ENCODE results near the gene SEMA4D.

SEMA4D gene

DNA sequence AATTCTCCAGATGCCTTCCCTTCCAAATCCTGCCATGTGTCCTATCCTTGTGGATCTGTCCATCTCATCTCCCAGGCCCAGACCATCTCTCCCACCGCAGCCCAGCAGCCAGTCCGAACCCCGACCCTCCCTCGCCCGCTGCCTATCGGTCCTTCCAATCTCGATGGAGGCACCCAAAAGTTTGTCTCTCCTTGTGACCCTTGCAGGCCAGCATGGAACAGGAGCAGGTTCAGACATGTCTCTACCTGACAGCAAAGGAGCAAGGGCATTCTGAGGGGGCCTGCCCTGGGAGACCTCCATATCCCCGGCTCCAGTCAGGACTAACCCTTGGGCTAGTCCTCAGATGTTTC is 51.0 kb downstream of the SEMA4D start:
- DNase-seq (ENCODE audit: low read depth in 1 of 2, low spot score in 1 of 2): no peak

DNA sequence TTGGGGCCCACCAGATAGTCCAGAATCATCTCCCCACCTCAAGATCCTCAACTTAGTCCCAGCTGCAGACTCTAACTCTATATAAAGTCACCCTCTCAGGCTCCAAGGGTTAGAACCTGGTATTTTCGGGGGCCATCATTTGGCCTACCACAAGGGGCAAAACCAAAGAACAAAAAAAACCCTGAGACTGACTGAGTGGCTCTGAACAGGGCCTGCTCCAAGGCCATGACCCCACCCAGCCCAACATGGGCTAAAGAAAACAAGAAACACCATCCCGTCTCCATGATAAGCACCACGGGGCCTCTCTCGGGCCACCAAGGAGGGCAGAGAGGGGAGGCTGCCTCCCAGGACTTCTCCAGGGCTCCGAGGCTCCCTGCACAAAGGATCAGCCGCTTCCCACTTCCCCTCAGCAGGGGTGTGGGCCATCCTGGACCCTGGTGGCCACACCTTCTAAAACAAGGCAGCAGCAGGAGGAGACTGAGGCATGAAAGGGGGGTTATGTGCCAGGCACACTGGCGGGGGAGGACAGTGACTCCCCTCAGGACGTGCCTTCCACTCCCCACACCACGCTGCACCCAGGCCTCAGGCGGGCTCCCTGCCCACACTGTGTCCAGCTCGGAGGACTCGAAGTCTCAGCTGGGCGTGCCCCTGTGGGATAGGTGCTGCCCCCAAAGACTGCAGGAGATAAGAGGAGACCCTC is 51.5 kb downstream of the SEMA4D start:
- no peak for DNase-seq (ENCODE audit: low read depth in 1 of 2, low spot score in 1 of 2)

DNA sequence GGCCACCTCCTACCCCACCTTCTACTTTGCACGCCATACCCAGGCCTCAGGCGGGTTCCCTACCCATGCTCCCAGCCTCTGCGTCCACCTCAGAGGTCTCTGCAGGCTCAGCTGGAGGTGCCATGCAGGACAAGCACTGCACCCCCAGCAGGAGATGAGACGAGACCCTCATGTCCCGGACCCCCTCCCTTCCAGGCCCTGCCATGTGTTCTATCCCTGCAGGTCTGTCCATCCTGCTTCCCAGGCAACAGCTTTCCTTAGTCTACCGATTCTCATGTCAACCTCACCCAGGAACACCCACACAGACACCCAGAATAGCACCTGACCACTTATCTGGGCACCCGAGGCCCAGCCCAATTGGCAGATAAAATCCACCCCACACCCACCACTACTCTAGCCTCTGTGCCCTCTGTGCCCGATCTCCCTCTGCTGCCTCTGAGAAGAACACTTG is 52.1 kb downstream of the SEMA4D start:
- DNase-seq (ENCODE audit: low read depth in 1 of 2, low spot score in 1 of 2): no peak

DNA sequence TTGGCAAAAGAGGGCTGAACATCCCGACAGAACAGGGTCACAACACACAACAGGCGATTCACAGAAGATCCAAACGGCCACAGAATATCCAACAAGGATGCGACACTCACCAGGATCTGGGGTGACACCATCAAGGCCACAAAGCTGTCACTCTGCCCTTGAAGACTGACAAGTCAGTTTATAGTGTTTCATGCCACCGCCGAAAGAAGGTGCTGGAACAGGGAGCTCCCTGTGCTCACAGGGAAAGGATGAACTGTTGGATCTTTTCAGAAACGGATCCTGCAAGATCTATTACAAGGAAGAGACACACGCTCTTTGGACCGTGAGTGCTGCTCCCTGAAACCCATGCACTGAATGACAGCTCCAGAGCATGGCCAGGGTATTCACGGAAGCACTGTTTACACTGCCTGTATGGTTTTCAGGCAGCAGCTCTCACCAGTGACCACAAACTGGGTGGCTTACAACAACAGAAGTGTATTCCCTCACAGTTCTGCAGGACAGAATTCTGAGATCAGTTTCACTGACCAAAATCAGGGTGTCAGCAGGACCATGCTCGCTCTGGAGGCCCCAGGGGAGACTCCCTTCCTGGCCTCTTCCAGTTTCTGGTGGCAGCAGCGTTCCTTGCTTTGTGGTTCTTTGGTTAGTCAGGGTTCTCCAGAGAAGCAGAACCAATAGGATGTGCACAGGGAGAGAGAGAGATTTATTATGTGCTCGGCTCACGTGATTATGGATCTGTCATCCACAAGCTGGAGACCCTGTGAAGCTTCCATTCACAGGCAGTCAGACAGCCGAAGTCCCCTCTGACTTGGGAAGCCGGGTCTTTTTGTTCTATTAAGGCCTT is 52.8 kb downstream of the SEMA4D start:
- DNase-seq (ENCODE audit: low read depth in 1 of 2, low spot score in 1 of 2): no peak

DNA sequence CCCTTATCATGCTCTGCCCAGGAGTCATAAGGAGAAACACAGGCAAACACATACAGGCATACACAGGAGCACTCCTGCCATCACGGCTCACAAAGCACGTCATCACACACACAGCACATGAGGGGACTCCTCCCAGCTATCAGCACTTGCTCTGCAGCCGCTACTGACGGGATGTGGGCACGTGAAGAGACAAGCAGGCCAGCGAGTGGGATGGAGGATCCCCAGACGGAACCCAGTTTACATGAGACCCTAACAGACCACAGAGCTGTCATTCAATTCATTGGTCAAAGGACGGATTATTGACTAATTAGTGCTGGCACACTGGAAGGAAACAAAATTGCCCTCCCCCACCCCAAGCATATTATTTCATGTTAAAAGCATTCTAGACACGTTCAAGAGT is 53.6 kb downstream of the SEMA4D start:
- DNase-seq (ENCODE audit: low read depth in 1 of 2, low spot score in 1 of 2): peak; percentile 33 to 37

DNA sequence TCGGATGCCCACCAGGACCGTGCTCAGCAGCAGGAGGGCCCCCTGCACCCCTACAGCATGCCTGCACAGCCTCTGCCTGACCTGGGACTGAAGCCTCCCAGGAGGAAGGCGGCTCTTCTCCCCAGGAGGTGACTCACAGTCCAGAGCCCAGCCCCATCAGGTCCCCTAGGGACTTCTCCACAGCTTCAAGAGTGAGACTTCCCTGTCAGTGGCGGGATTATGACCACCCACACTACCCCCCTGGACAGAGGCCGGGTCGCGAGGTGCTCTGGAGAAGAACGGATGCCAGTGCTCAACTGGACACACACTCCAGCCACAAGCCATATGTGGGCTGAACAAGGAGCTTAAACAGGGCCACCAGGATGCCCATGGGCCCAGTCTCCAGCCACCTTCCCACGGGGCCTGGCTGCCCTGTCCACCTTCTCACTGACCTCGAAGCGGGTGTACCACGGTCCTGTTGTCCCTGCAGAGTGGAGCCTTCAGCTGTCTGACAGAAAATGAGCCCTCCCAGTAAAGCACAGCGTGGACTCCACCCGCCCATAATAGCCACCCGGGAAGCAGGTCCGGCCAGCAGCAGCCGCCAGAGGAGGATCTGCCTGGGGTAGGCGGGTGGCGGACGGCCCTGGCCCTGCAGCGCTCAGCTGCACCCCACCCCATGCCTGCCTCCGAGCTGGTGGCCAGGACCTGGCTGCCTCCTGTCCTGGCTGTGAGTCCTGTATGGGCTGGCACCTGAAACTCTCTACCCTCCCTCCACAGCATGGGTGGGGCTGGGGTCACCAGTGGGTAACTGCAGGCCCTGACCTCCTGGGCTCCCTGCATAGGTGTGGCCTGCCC is 54.7 kb downstream of the SEMA4D start:
- DNase-seq (ENCODE audit: low read depth in 1 of 2, low spot score in 1 of 2): no peak

DNA sequence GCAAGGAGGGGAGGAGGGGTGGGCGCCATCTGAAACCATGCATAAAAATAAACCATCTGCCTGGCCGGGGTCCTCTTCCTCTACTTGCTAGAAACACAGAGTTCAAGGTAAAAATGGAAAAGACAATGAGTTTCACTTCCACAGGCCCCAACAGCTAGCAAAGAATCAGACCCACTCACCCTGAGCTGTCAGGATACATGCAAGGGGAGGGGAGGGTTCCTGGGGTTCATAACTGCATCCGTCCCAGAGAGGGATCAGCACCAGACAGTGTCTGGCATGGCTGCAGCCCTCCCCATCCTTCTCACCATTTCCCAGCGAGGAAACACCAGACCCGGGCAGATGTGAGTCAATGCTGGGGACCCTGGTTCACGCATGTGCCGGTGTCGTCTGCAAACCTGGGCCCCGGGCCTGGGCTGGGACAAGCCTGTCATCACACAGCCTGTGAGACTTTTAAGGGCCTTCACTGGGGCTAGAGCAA is 55.4 kb downstream of the SEMA4D start:
- no peak for DNase-seq (ENCODE audit: low read depth in 1 of 2, low spot score in 1 of 2)

DNA sequence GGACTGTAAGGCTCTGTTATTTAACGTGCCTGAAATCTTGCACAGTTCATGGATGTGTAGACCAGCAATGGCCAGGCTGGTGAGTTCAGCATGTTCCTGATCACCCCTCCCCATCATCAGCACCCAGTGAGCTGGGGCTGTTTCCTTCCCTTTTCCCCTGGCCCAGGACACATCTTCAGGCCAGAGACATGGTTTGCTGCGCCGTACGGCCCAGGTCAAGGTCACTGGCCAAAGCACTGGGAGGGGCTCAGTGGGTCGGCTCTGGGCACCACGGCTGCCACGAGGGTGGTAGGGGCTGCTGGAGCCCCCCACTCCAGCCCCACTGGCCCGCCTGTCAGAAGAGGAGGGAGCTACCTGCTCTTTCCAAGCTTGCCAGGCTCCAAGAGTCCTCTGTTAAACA is 55.9 kb downstream of the SEMA4D start:
- DNase-seq (ENCODE audit: low read depth in 1 of 2, low spot score in 1 of 2): no peak

DNA sequence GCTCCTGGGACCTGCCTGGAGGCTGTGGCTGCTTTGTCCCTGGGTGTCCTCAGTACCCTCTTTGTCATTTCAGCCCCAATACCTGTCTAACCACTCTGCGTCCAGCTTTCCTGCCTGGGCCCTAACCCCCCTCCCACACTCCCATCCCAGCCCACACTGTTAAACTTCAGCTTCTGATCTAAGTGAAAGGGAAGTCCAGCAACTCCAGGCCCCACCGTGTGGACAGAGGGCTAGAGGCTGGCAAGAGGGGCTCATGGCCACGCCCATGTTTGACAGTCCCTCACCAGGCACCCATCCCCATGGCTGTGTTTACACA is 56.3 kb downstream of the SEMA4D start:
- no peak for DNase-seq (ENCODE audit: low read depth in 1 of 2, low spot score in 1 of 2)

DNA sequence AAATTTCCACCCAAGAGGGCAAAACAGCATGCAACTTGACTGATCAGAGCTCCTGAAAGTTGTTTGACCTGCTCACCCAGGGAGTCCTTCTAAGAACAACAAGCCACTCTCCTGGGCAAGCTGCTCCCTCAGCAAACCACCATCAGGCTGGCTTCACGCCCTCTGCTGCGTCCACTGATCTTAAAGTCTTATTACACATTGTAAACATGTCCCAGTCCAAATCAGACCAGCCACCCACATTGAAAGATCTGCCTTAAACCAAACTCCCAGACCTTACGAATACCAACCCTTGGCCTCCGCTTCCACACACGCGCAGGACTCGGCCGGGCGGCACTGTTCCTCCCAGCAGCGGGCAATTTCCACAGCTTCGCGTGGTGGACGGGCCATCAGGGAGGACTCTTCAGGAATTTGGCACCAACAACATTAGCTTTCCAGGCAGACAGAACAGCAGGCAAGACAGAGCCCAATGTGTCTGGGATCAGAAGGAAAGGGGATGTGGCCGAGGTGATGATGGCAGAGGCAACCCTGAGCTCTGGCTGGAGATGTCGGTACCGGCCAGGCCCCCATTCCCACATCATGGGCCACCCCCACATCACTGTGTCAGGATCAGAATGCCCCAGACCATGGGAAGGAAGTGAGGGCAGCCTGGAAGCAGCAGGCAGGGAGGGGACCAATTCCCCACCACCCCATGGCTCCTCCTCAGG is 56.8 kb downstream of the SEMA4D start:
- DNase-seq (ENCODE audit: low read depth in 1 of 2, low spot score in 1 of 2): no peak

DNA sequence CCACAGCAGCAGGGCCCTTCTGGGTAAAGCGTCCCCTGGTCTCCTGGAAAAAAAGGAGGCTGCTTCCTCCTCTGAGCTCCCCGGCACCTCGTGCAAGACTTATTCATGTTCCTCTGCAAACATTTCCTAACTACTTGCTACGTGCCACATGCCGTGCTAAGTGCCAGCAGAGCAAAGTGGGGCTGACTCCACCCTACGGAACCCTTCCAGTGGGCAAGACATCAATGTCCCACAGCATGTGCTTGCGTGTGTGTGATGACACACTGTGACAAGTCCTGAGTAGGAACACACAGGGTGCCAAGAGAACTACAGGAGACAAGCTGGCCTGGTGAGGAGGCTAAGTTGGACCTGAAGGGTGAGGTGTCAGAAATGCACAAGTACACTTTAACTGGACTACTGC is 57.4 kb downstream of the SEMA4D start:
- DNase-seq (ENCODE audit: low read depth in 1 of 2, low spot score in 1 of 2): no peak

DNA sequence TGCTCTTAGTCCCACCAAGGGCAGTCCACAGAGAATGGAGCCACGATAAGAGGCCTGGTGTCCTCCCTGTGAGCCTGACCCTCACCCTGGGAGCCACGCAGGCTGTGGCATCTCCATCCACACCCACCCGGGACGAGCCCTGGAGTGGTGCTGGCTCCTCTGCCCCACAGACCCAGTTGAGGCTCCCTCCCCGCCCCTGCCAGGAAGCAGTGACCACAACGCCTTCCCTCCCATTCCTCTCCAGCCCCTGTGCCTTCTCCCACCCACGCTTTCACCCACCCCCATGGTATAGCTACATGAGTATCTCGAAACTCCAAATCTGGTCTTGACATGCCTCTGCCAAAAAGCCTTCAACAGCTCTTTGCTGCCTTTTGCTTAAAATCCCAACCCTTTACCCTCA is 57.9 kb downstream of the SEMA4D start:
- no peak for DNase-seq (ENCODE audit: low read depth in 1 of 2, low spot score in 1 of 2)

DNA sequence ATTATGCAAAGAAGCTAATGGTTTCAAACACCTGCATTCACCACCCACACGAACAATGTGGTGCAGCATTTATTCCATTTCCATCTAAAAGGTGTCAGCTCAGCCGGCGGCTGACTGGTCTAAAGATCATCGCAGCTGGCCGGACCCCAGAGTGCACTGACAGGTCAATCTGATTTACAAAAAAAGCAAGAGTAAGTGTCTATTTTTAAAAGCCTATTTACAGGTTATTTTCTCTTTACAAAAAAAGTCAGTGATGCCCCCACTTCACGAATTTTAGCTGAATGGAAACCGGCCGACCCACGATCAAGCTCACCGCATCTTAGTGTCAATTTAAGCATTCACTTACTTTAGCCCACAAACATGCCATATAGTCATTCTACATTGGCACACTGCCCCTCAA is 58.3 kb downstream of the SEMA4D start:
- DNase-seq (ENCODE audit: low read depth in 1 of 2, low spot score in 1 of 2): no peak

DNA sequence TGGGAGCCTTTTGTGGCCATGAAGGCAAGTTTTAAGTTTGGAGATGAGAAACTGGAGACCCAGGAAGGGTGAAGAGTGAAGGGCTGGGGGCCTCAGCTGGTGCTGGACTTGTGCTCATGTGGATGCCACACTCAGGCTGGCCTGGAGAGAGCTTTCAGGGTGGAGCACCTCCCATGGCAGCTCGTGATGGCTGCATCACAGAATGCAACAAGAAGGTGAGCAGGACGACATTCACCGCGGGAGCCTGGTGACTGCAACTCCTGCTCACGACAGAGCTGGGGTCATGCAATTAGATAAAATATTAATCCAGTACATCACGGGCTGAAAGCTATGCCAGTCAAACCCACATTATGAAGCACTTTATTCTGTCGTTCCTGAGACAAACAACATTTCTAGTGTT is 59.7 kb downstream of the SEMA4D start:
- DNase-seq (ENCODE audit: low read depth in 1 of 2, low spot score in 1 of 2): no peak

DNA sequence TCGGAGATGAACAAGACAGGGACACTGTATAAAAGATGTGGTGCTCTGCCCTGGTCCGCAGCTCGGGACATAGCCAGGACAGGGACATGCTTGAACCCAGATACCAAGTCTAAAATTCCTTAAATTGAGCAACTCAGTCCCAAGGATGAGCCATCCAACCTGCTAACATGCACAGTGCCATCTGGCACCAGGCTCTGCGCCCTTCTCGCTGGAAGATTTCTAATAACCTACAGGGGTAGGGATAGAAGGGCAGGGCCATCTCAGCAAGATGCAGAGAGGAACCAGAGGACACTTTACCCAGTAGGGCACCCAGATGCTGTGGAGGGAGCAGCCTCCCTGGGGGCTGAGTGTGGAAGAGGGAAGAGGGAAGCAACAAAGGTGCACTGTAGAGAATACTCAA is 60.1 kb downstream of the SEMA4D start:
- no peak for DNase-seq (ENCODE audit: low read depth in 1 of 2, low spot score in 1 of 2)

DNA sequence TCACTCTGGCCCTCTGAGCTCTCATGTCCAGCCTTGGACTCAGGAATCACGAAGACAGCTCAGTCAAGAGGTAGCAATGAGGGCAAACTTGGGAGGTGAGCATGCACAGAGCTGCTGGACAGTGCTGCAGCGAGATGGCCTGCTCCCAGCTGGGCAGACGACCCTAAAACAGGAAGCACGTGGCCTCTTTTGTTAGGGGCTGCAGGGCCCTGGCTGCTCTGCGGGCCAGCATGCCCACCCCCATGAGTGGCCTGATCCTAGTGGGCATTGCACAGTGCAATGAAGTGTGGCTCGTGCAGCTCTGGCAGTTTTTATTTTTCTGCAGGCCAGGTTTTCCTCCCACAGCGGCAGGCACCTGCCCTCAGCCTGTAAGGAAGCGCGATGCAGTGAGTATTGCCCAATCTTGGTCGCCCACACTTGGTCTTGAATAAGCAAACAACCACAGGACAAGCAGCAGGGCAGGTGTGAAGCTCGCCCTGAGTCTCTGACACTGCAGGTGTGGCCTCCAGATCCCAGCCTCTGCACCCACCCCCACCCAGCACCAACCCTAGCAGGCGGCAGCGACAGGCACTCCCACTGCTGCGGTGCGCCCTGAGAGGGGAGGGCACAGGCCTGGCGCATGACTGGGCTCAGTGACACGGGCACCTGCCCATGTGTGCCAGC is 60.8 kb downstream of the SEMA4D start:
- peak; percentile 49 to 50 for DNase-seq (ENCODE audit: low read depth in 1 of 2, low spot score in 1 of 2)

DNA sequence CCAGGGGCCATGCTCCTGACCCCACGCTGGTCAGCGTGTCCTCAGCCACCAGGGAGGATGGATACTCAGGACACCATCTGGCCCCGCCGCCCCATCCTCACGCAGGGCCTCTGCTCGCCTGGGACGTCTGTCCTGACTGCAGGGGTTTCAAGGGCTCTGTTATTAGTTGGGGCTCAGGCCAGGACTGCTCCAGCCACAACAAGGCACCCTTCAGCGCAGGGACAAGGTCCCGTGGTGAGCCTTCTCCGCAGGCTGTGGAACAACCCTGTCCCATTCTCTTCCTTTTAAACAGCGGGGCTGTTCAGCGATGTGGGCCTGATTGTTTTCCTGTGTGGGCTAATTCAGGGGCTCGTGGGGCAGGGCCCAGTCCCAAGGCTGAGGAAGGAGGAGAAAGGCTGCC is 61.6 kb downstream of the SEMA4D start:
- DNase-seq (ENCODE audit: low read depth in 1 of 2, low spot score in 1 of 2): no peak

DNA sequence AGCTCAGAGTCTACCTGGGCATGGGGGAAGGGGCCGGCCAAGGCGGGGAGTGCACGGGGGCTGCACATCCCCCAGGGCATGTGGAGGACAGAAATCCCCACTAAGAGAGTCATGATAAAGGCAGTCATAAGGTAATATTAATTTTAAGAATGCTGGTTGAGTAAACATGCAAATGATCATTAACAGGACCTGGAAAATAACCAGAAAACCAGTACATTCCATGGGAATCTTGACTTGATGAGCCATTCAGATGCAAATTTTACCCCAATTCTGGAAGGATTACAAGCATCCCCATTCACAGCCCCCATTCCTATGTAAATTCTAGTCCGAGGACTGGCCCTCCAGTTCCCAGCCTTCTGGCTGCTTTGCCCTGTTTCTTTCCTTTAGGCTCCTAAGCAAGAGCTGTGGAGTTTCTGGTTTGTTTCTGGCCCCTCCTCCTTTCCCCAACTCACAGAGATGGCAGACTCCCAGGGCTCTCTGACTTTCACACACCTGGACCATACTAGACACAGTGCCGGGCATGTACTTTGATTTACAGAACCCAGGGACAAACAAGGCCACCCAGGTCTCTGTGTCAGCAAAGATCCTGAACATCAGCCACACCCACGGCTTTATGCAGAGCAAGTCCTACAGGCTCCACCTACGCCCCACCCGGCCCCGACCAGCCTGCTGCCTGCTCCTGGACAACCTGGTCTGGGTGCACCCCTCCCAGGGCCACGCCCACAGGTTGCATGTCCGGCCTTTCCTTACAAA is 62.7 kb downstream of the SEMA4D start:
- no peak for DNase-seq (ENCODE audit: low read depth in 1 of 2, low spot score in 1 of 2)

DNA sequence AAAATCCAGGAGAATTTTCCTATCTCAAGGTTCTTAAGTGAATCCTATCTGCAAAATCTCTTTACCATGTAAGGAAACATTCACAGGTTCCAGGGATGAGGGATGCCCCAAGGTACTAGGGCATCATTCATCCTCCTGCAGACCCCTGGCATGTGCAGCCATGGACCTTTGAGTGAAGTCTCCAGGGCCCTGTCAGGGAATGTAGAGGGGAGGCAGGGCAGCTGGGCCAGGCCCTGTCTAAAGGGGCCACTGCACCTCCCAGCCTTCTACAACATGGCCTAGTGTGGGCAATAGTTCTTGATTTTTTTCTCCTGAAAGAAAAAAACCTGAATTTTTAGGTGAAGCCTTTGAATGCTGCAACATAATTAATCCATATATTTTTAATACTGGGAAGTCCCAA is 63.3 kb downstream of the SEMA4D start:
- no peak for DNase-seq (ENCODE audit: low read depth in 1 of 2, low spot score in 1 of 2)

DNA sequence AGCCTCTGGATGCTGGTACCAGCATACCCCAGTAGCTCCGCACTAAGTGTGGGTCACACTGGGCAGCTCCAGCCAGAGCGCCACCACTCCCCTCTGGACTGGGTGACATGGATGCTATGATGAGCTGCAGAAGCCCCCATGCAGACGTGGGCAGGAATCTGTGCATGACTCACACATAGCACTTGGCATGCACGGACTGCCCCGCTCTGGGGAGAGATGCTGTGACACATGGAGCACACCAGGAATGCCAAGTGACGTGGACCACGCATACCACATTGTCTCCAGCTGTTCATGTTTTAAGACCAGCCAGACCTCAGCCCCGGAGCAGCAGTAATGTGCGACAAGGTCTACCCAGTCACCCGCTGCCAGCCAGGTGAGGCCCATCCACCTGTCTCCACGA is 64.1 kb downstream of the SEMA4D start:
- DNase-seq (ENCODE audit: low read depth in 1 of 2, low spot score in 1 of 2): no peak
